GM12874 (cell line): ENCODE results near the gene MALRD1.

ENCODE experiments used
- TF ChIP-seq, protein P1 (sequence below): IDR thresholded peaks from 2 replicates; pipeline ENCODE4 v1.5.1; 2011; ENCODE audit warnings: low read depth, mild to moderate bottlenecking, control low read depth, low read length, moderate library complexity; ENCODE audit not compliant: insufficient read depth

Gene MALRD1

DNA sequence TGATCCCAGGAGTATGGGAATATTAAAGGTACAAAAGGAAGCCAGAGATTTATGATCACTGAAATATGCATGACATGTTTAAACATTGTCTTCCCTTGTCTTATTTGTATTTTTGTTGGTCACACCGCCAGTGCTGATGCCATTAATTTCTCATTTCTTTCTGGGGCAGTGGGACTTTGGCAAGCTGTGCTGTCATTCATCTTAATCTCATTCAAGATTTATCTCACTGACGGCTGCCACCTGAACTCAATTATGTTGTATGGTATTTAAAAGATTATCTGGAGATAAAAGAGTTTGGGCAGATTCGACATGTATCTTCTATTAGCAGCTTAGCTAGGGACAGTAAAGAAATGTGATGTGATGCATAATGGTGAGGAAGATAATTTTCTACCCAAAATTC is 482.7 kb downstream of the MALRD1 start:
- TF ChIP-seq, protein P1, sequence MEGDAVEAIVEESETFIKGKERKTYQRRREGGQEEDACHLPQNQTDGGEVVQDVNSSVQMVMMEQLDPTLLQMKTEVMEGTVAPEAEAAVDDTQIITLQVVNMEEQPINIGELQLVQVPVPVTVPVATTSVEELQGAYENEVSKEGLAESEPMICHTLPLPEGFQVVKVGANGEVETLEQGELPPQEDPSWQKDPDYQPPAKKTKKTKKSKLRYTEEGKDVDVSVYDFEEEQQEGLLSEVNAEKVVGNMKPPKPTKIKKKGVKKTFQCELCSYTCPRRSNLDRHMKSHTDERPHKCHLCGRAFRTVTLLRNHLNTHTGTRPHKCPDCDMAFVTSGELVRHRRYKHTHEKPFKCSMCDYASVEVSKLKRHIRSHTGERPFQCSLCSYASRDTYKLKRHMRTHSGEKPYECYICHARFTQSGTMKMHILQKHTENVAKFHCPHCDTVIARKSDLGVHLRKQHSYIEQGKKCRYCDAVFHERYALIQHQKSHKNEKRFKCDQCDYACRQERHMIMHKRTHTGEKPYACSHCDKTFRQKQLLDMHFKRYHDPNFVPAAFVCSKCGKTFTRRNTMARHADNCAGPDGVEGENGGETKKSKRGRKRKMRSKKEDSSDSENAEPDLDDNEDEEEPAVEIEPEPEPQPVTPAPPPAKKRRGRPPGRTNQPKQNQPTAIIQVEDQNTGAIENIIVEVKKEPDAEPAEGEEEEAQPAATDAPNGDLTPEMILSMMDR = no peak

DNA sequence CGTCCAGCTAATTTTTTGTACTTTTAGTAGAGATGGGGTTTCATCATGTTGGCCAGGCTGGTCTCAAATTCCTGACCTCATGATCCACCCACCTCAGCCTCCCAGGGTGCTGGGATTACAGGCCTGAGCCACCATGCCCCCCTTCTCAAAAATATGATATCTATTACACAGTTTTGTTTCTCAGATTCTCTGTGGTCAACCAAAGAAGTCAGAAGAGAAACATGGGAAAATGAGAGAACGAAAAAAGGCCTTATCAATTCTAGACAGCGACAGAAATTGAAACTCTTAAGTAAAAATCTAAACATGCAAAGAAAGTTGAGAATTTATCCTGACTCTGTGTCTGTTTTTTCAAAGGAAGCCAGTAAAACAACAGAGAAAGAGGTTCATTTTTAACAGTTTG is 483.8 kb downstream of the MALRD1 start:
- TF ChIP-seq, protein P1 = no peak

DNA sequence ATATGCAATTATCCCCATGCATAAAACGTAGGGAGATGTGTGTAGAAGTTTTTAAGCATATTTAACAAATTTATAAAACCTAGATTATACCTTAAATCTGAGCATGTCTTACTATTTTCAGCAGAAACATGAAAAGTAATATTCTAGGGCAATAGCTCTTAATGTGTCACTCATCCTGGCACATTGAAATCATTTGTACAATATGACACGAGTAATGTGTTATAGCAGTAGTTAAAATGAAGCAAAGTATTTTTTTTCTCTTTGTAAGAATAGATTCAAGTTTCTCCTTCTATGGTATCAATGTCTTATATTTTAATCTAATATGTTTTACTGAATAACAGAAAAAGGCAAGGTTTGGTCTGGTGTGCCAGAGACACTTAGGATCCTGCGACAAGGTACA is 492.7 kb downstream of the MALRD1 start:
- TF ChIP-seq, protein P1 = no peak

DNA sequence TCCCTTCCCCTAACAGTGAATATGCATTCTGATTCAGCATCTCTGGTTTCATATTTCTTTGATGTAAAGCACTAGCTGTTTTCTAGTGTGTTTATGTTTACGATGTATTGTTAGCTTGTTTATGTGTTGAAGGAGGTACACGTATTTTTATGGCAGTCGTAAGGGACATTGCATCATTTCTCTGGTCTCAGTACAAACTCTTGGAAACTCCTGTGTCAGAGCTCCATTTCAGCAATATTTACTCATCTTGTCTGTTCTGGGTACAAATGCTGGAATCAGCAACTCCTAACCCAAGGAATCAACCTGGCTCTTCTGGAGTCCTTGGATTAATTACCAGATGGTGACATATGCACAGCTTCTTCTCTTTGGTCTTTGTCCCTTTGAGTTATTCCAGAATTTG is 497.6 kb downstream of the MALRD1 start:
- TF ChIP-seq, protein P1 = no peak

DNA sequence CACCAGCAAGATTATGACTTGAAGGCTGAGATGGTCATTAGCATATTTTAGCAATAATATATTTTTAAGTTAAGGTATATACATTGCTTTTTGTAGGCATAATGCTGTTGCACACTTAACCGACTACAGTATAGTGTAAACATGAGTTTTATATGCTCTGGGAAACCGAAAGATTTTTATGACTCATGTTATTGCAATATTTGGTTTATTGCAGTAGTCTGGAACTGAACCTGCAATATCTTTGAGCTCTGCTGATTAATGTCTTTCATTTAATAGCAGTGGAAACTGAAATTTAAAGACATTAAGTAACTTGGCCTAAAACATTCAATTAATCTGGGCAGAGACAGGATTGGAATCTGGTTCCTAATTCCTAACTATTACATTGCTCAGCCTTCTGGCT is 500.9 kb downstream of the MALRD1 start:
- TF ChIP-seq, protein P1 = no peak

DNA sequence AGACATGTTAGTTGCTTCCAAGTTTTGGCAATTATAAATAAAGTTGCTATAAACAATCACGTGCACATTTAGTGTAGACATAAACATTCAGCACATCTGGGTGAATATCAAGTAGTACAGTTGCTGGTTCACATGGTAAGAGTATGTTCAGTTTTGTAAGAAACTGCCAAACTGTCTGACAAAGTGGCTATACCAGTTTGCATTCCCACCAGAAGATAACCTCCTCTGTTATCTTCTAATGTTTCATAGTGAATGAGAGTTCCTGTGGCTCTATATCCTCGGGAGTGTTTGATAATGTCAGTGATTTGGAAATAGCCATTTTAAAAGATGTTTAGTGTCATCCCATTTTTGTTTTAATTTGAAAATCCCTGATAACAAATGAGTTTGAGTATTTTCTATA is 508.1 kb downstream of the MALRD1 start:
- TF ChIP-seq, protein P1 = no peak

DNA sequence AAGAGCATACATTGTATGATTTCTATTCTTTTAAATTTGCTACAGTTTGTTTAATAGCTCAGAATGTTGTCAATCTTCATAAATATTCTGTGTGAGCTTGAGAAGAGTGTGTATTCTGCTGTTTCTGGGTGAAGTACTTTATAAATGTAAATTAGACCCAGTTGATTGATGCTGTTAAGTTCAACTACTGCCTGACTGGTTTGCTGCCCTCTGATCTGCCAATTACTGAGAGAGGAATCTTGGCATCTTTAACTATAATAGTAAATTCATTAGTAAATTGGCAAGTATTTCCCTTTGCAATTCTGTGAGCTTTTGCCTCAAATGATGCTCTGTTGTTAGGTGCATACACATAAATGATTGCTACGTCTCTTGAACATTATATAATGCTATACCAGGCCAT is 512.6 kb downstream of the MALRD1 start:
- TF ChIP-seq, protein P1 = no peak

DNA sequence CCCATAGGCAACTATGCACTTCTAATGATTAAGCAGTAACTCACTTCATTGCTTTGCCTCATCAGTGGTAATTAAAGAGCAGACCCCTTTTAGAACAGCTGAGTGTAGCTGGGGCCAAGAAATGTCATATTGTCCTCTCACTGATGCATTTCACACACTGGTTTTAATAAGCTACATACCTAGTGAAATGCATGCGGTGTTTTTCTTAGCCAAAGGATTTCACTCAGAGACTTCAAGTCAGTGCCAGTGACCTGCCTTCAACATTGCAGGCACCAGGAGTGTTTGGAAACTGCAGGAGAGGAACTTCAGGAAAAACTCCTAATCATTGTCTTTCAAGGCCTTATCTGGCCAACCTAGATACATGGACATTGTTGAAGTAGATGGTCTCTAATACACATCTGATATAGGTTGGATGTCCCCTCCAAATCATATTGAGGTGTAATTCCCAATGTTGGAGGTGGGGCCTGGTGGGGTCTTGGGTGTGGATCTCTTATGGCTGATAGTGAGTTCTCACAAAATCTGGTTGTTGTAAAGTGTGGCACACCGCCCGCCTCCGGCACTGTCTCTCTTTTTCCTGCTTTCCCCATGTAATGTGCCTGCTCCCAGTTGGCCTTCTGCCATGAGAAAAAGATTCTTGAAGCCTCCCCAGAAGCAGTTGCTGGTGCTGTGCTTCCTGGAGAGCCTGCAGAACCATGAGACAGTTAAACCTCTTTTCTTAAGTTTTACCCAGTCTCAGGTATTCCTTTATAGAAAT is 515.0 kb downstream of the MALRD1 start:
- TF ChIP-seq, protein P1 = no peak
